Prostate gland (tissue), 2 donors: ENCODE results near the gene SMYD3.

ENCODE experiments used
- CTCF ChIP-seq, 4 experiments: fragments of 200-600 bp in 2 of 4; fragments of 450-650 bp in 2 of 4; sonication (generic) in 2 of 4; IDR thresholded peaks; 1 replicate in 3 of 4; 2 replicates in 1 of 4; pipeline ENCODE4 v1.5.1; 2016 to 2019; ENCODE audit warnings: antibody characterized with exemption in 4 of 4, mild to moderate bottlenecking in 2 of 4, moderate library complexity in 2 of 4
- POLR2A ChIP-seq: fragments of 450-650 bp; IDR thresholded peaks from one replicate; pipeline ENCODE4 v1.6.1; 2016; ENCODE audit warnings: antibody characterized with exemption, mild to moderate bottlenecking
- POLR2AphosphoS5 ChIP-seq: sonication (generic); formaldehyde crosslinking; IDR thresholded peaks from one replicate; pipeline ENCODE4 v1.6.1; 2017; ENCODE audit warnings: antibody characterized with exemption

GRCh38 chr1:246444617-246445016, 62.5 kb downstream of the SMYD3 start:
- no peak for TF ChIP-seq POLR2A
- TF ChIP-seq CTCF (IDR thresholded peaks at IDR 0.05), result no peak
- no peak for TF ChIP-seq POLR2AphosphoS5
